GM10266 (cell line): ENCODE results near the gene MSS51.

ENCODE experiments used
- DNase-seq: peaks from one replicate; pipeline ENCODE4 v3.0.0; 2012; ENCODE audit errors: extremely low spot score
- CTCF ChIP-seq: IDR thresholded peaks from 2 replicates; pipeline ENCODE4 v1.5.1; 2012; ENCODE audit warnings: mild to moderate bottlenecking, low read depth; ENCODE audit not compliant: control insufficient read depth, insufficient read depth; ENCODE audit errors: missing control alignments

MSS51 gene

GRCh38 chr10:73414230-73414945, 19.0 kb downstream of the MSS51 start:
- DNase-seq: no peak
- TF ChIP-seq CTCF: no peak

- TF ChIP-seq CTCF: peak; percentile 26
- peak; percentile 96 for DNase-seq
Observed at GRCh38 chr10:73413528-73414229, 19.7 kb downstream of the MSS51 start, which contains the start of gene ANXA7. TSS of gene ANXA7 (minus strand) at chr10:73414058. CDS start at chr10:73400856, 13,202 bp downstream.

GRCh38 chr10:73413108-73413527, 20.2 kb downstream of the MSS51 start:
- peak; percentile 52 for DNase-seq
- TF ChIP-seq CTCF: no peak

- no peak for DNase-seq
- no peak for TF ChIP-seq CTCF
Observed at GRCh38 chr10:73410897-73411296, 22.5 kb downstream of the MSS51 start.

- no peak for TF ChIP-seq CTCF
- DNase-seq: no peak
Observed at GRCh38 chr10:73408978-73409521, 24.3 kb downstream of the MSS51 start.

- no peak for DNase-seq
- TF ChIP-seq CTCF: no peak
Observed at GRCh38 chr10:73408061-73408460, 25.3 kb downstream of the MSS51 start.

- no peak for TF ChIP-seq CTCF
- DNase-seq: no peak
Observed at GRCh38 chr10:73407495-73407894, 25.9 kb downstream of the MSS51 start.
